Sigmoid colon (tissue), 4 donors: ENCODE data around the gene FBXO33.

ENCODE experiments used
- EP300 ChIP-seq, 4 donors: sonication (generic); formaldehyde crosslinking; IDR thresholded peaks; one replicate each; pipeline ENCODE4 v1.6.1; 2017; ENCODE audit warnings: antibody characterized with exemption in 4 of 4
- POLR2A ChIP-seq, 2 donors: fragments of 450-650 bp; IDR thresholded peaks; one replicate each; pipeline ENCODE4 v1.6.1; 2016; ENCODE audit warnings: antibody characterized with exemption in 2 of 2, mild to moderate bottlenecking in 2 of 2, moderate library complexity in 2 of 2
- POLR2AphosphoS5 ChIP-seq, 4 donors: sonication (generic); formaldehyde crosslinking; IDR thresholded peaks; one replicate each; pipeline ENCODE4 v1.6.1; 2017; ENCODE audit warnings: antibody characterized with exemption in 4 of 4
- TF ChIP-seq, protein P1 (sequence below), 4 experiments: fragments of 450-650 bp in 3 of 4; fragments of 200-600 bp in 1 of 4; IDR thresholded peaks; one replicate each; pipeline ENCODE4 v1.5.1; 2016 to 2019; ENCODE audit warnings: antibody characterized with exemption in 4 of 4, mild to moderate bottlenecking in 3 of 4, moderate library complexity in 2 of 4

DNA sequence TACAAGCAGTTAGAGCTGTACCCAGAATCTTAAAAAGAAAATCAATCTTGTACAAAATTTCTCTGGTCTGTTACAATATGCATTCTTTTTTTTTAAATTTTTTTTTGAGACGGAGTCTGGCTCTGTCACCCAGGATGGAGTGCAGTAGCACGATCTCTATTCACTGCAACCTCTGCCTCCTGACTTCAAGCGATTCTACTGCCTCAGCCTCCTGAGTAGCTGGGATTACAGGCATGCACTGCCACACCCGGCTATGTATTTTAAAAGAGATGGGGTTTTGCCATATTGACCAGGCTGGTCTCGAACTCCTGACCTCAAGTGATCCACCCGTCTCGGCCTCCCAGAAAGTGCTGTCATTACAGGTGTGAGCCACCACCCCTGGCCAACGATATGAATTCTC, 4.1 kb downstream of the FBXO33 start:
- TF ChIP-seq POLR2AphosphoS5 (IDR thresholded peaks at IDR 0.05) (no peak), POLR2A (IDR thresholded peaks at IDR 0.05) (no peak), EP300 (IDR thresholded peaks at IDR 0.05) (no peak)
- TF ChIP-seq, protein P1, sequence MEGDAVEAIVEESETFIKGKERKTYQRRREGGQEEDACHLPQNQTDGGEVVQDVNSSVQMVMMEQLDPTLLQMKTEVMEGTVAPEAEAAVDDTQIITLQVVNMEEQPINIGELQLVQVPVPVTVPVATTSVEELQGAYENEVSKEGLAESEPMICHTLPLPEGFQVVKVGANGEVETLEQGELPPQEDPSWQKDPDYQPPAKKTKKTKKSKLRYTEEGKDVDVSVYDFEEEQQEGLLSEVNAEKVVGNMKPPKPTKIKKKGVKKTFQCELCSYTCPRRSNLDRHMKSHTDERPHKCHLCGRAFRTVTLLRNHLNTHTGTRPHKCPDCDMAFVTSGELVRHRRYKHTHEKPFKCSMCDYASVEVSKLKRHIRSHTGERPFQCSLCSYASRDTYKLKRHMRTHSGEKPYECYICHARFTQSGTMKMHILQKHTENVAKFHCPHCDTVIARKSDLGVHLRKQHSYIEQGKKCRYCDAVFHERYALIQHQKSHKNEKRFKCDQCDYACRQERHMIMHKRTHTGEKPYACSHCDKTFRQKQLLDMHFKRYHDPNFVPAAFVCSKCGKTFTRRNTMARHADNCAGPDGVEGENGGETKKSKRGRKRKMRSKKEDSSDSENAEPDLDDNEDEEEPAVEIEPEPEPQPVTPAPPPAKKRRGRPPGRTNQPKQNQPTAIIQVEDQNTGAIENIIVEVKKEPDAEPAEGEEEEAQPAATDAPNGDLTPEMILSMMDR (IDR thresholded peaks at IDR 0.05), result no peak
